PFSK-1 (cell line): Measurements from ENCODE around the gene RTL9.

ENCODE experiments used
- REST ChIP-seq, 2 experiments: IDR thresholded peaks; 2 replicates each; pipeline versions ENCODE4 v1.6.1 to v1.8.0; 2011 to 2012; ENCODE audit warnings: low read depth in 2 of 2, low read length in 2 of 2, control low read depth in 1 of 2, inconsistent platforms in 1 of 2, mild to moderate bottlenecking in 1 of 2, moderate library complexity in 1 of 2; ENCODE audit not compliant: insufficient read depth in 1 of 2
- SIN3A ChIP-seq: IDR thresholded peaks from 2 replicates; pipeline ENCODE4 v1.6.1; 2012; ENCODE audit warnings: mild to moderate bottlenecking, low read length, moderate library complexity, borderline replicate concordance; ENCODE audit not compliant: insufficient read depth
- TAF1 ChIP-seq: IDR thresholded peaks from 2 replicates; pipeline ENCODE4 v1.6.1; 2012; ENCODE audit warnings: low read length, control low read depth, borderline replicate concordance; ENCODE audit not compliant: insufficient read depth

GRCh38 chrX:110331444-110332030 lies 27.1 kb upstream of the RTL9 start:
- TF ChIP-seq TAF1 (no peak), SIN3A (no peak), REST (IDR thresholded peaks at IDR 0.05; ENCODE audit: insufficient read depth in 1 of 2, low read depth in 2 of 2, low read length in 2 of 2) (no peak)
